ENCODE results near the gene PSMD9.
A peak's percentile ranks its signal among the peaks of the same experiment; 100 is the strongest.
"Not testable (repeated sequence)": the region's sequence is repeated elsewhere in the genome, so short reads cannot be mapped to it uniquely, and the experiment has no call there.

Gene PSMD9

DNA sequence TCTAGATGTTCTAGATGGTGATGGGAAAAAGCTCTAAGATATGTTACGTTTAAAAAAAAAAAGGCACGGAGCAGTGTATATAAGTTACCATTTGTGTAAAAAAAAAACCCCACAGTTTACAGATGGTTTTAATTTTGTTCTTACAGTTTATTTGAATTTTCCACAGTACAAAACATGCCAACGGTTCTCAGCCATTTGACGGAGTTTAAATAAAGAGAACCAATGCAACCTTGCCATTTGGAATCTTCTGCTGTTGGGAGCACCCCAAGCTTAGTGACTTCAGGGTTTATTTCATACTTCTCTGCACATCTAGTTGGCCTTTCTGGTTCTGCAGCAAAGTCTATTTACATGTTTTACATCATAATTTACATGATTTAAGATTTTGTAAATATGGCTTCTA lies 22.3 kb upstream of the PSMD9 start:
- no peak overlapping the region for H3K4me3 ChIP-seq (ENCODE audit: low read depth in 1 of 2, low read length in 2 of 2)
- no peaks in the 10 kb centered on the region for H4K20me1 ChIP-seq (ENCODE audit: insufficient read depth, low read length)
- no peak overlapping the region for H3K9ac ChIP-seq (ENCODE audit: low read depth, low read length)
- no peaks in the 10 kb centered on the region for H3K79me2 ChIP-seq (ENCODE audit: insufficient read depth, low read length)
- H3K9me3 ChIP-seq (ENCODE audit: insufficient read depth, low read length, severe bottlenecking) = no peaks in the 10 kb centered on the region
- ATAC-seq (ENCODE audit: insufficient read depth, low read depth) = no peak
- TF ChIP-seq, protein P1, sequence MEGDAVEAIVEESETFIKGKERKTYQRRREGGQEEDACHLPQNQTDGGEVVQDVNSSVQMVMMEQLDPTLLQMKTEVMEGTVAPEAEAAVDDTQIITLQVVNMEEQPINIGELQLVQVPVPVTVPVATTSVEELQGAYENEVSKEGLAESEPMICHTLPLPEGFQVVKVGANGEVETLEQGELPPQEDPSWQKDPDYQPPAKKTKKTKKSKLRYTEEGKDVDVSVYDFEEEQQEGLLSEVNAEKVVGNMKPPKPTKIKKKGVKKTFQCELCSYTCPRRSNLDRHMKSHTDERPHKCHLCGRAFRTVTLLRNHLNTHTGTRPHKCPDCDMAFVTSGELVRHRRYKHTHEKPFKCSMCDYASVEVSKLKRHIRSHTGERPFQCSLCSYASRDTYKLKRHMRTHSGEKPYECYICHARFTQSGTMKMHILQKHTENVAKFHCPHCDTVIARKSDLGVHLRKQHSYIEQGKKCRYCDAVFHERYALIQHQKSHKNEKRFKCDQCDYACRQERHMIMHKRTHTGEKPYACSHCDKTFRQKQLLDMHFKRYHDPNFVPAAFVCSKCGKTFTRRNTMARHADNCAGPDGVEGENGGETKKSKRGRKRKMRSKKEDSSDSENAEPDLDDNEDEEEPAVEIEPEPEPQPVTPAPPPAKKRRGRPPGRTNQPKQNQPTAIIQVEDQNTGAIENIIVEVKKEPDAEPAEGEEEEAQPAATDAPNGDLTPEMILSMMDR (IDR thresholded peaks at IDR 0.05; ENCODE audit: borderline replicate concordance, extremely low read depth, low read length, poor library complexity, severe bottlenecking) = no peak
- no peak for TF ChIP-seq EZH2 (IDR thresholded peaks at IDR 0.05; ENCODE audit: borderline replicate concordance, low read depth, low read length, severe bottlenecking)
- no peaks in the 10 kb centered on the region for H3K4me1 ChIP-seq (ENCODE audit: insufficient read depth, low read length)
- H3K36me3 ChIP-seq (ENCODE audit: insufficient read depth, low read length) = no peaks in the 10 kb centered on the region
- no peaks in the 10 kb centered on the region for H3K27me3 ChIP-seq (ENCODE audit: insufficient read depth, low read length, poor library complexity)
- H3K27ac ChIP-seq (ENCODE audit: low read length) = no peak overlapping the region
- DNase-seq = no peak
- no peak overlapping the region for H3K4me2 ChIP-seq (ENCODE audit: insufficient read depth, low read length)
- no peak overlapping the region; the same call in 1 of the 2 replicates for H2AFZ ChIP-seq (ENCODE audit: low read depth, low read length)

DNA sequence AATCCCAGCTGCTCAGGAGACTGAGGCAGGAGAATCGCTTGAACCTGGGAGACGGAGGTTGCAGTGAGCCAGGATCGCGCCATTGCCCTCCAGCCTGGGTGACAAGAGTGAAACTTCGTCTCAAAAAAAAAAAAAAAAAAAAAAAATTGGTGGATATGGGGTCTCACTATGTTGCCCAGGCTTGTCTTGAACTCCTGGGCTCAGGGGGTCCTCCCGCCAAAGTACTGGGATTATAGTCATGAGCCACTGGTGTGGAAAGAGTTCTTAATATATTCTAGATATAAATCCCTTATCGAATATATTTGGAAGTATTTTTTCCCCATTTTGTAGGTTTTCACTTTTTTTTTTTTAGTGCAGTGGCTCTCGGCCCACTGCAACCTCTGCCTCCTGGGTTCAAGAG lies 19.4 kb upstream of the PSMD9 start:
- not testable (repeated sequence) for H3K4me1 ChIP-seq (ENCODE audit: insufficient read depth, low read length); H3K27me3 ChIP-seq (ENCODE audit: insufficient read depth, low read length, poor library complexity); H3K4me3 ChIP-seq (ENCODE audit: low read depth in 1 of 2, low read length in 2 of 2); H3K9ac ChIP-seq (ENCODE audit: low read depth, low read length); H2AFZ ChIP-seq (ENCODE audit: low read depth, low read length); DNase-seq; H3K27ac ChIP-seq (ENCODE audit: low read length); H3K36me3 ChIP-seq (ENCODE audit: insufficient read depth, low read length); H3K9me3 ChIP-seq (ENCODE audit: insufficient read depth, low read length, severe bottlenecking); H3K79me2 ChIP-seq (ENCODE audit: insufficient read depth, low read length); H3K4me2 ChIP-seq (ENCODE audit: insufficient read depth, low read length); H4K20me1 ChIP-seq (ENCODE audit: insufficient read depth, low read length); ATAC-seq (ENCODE audit: insufficient read depth, low read depth)

DNA sequence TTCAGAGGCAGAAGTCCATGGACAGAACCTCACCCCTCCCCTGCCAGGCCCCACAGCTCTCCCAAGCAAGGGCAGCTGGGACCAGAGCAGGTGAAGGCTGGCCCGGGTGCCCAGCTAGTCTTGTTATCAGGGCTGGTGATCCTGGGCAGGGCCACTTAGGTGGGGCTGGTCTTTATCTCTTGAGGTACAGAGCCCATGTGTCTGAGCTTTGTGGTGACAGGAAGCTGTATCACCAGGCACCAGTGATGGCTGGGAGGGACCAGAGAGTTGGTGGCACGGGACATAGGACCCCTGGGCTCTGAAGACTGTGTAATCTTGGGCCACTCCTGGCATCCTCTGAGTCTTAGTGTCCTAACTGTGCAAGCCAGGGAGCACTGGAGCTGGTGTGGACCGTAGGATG lies 17.1 kb upstream of the PSMD9 start:
- no peaks in the 10 kb centered on the region for H3K79me2 ChIP-seq (ENCODE audit: insufficient read depth, low read length)
- no peak overlapping the region for H3K27ac ChIP-seq (ENCODE audit: low read length)
- TF ChIP-seq, protein P1 (IDR thresholded peaks at IDR 0.05; ENCODE audit: borderline replicate concordance, extremely low read depth, low read length, poor library complexity, severe bottlenecking) = no peak
- no peak for TF ChIP-seq EZH2 (IDR thresholded peaks at IDR 0.05; ENCODE audit: borderline replicate concordance, low read depth, low read length, severe bottlenecking)
- no peaks in the 10 kb centered on the region for H3K36me3 ChIP-seq (ENCODE audit: insufficient read depth, low read length)
- no peak overlapping the region for H2AFZ ChIP-seq (ENCODE audit: low read depth, low read length)
- H3K4me3 ChIP-seq (ENCODE audit: low read depth in 1 of 2, low read length in 2 of 2) = no peak overlapping the region
- H3K4me1 ChIP-seq (ENCODE audit: insufficient read depth, low read length) = no peaks in the 10 kb centered on the region
- no peaks in the 10 kb centered on the region for H3K27me3 ChIP-seq (ENCODE audit: insufficient read depth, low read length, poor library complexity)
- H3K9me3 ChIP-seq (ENCODE audit: insufficient read depth, low read length, severe bottlenecking) = no peaks in the 10 kb centered on the region
- no peak overlapping the region for H3K4me2 ChIP-seq (ENCODE audit: insufficient read depth, low read length)
- no peaks in the 10 kb centered on the region for H4K20me1 ChIP-seq (ENCODE audit: insufficient read depth, low read length)
- no peak overlapping the region for H3K9ac ChIP-seq (ENCODE audit: low read depth, low read length)
- ATAC-seq (ENCODE audit: insufficient read depth, low read depth) (peak; percentile 47; the same call in 1 of the 3 replicates), DNase-seq (no peak)

DNA sequence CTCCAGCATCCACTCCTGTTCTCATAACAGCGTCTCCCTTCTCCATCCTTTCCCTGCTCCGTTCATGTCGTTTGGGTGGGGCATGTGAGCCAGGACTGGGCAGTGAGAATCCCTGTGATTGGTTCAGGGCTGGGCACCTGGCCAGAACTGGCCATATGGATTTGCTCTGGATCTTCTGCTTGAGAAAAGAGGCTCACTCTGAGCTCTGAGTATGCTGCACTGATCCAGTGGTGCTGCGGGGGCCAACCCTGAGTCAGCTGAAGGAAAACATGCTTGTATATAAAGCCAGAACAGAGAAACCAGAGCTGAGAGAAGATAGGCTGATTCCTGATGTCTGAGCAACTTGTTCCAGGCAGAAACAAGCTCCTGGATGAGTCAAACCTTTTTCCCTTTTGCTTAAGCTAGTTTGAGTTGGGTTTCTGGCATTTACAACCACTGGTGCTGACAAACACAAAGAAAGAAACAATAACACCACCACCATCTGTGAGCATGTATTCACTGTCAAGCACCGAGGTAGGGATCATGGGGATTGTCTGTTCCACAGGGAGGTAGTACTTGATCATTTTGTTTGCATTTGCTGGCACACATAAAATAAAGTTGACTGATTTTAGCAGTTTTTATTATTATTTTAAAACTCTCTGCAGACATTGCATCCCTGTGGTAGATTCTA lies 15.9 kb upstream of the PSMD9 start:
- H3K9ac ChIP-seq (ENCODE audit: low read depth, low read length) = no peak overlapping the region
- no peaks in the 10 kb centered on the region for H3K27me3 ChIP-seq (ENCODE audit: insufficient read depth, low read length, poor library complexity)
- H4K20me1 ChIP-seq (ENCODE audit: insufficient read depth, low read length) = no peaks in the 10 kb centered on the region
- no peak for ATAC-seq (ENCODE audit: insufficient read depth, low read depth)
- no peak overlapping the region for H3K4me3 ChIP-seq (ENCODE audit: low read depth in 1 of 2, low read length in 2 of 2)
- H3K27ac ChIP-seq (ENCODE audit: low read length) = no peak overlapping the region
- no peak for DNase-seq
- no peaks in the 10 kb centered on the region for H3K36me3 ChIP-seq (ENCODE audit: insufficient read depth, low read length)
- no peak overlapping the region for H2AFZ ChIP-seq (ENCODE audit: low read depth, low read length)
- no peak overlapping the region for H3K4me2 ChIP-seq (ENCODE audit: insufficient read depth, low read length)
- H3K9me3 ChIP-seq (ENCODE audit: insufficient read depth, low read length, severe bottlenecking) = no peaks in the 10 kb centered on the region
- no peaks in the 10 kb centered on the region for H3K4me1 ChIP-seq (ENCODE audit: insufficient read depth, low read length)
- H3K79me2 ChIP-seq (ENCODE audit: insufficient read depth, low read length) = no peaks in the 10 kb centered on the region
- TF ChIP-seq EZH2 (IDR thresholded peaks at IDR 0.05; ENCODE audit: borderline replicate concordance, low read depth, low read length, severe bottlenecking) = no peak
- TF ChIP-seq, protein P1 (IDR thresholded peaks at IDR 0.05; ENCODE audit: borderline replicate concordance, extremely low read depth, low read length, poor library complexity, severe bottlenecking) = no peak
